Trophoblast cell (in vitro differentiated cells and primary cell): Measurements from ENCODE around the gene SPAG16.

Source experiments
- DNase-seq, 2 donors: peaks; one replicate each; pipeline ENCODE4 v3.0.0-alpha.2; 2016
- H2AFZ ChIP-seq: 2 replicates; pipeline ENCODE4 v1.6.1; 2013; ENCODE audit warnings: low read length, moderate library complexity, mild to moderate bottlenecking; ENCODE audit not compliant: insufficient read depth, poor library complexity
- H2AK5ac ChIP-seq: 2 replicates; pipeline ENCODE4 v1.6.1; 2013; ENCODE audit warnings: mild to moderate bottlenecking, low read length
- H2BK120ac ChIP-seq: 2 replicates; pipeline ENCODE4 v1.6.1; 2013; ENCODE audit warnings: low read length, mild to moderate bottlenecking, moderate library complexity; ENCODE audit not compliant: insufficient read depth, poor library complexity
- H2BK12ac ChIP-seq: 2 replicates; pipeline ENCODE4 v1.6.1; 2013; ENCODE audit warnings: mild to moderate bottlenecking, low read length, moderate library complexity
- H2BK5ac ChIP-seq: 2 replicates; pipeline ENCODE4 v1.6.1; 2013; ENCODE audit warnings: low read length, low read depth, moderate library complexity, mild to moderate bottlenecking; ENCODE audit not compliant: poor library complexity
- H3K14ac ChIP-seq: 2 replicates; pipeline ENCODE4 v1.6.1; 2013; ENCODE audit warnings: mild to moderate bottlenecking, low read length
- H3K18ac ChIP-seq: 2 replicates; pipeline ENCODE4 v1.6.1; 2013; ENCODE audit warnings: mild to moderate bottlenecking, low read length
- H3K23ac ChIP-seq: 2 replicates; pipeline ENCODE4 v1.6.1; 2013; ENCODE audit warnings: low read length
- H3K27ac ChIP-seq: 2 replicates; pipeline ENCODE4 v1.5.1; 2013; ENCODE audit warnings: low read depth, mild to moderate bottlenecking, inconsistent platforms, low read length, moderate library complexity
- H3K27me3 ChIP-seq: 2 replicates; pipeline ENCODE4 v1.6.1; 2013; ENCODE audit warnings: inconsistent platforms, mild to moderate bottlenecking, low read length, moderate library complexity; ENCODE audit not compliant: insufficient read depth
- H3K36me3 ChIP-seq, 2 experiments: 1 replicate in 1 of 2; 2 replicates in 1 of 2; pipeline ENCODE4 v1.6.1; 2013; ENCODE audit warnings: low read length in 2 of 2, mild to moderate bottlenecking in 2 of 2, moderate library complexity in 1 of 2; ENCODE audit not compliant: insufficient read depth in 2 of 2, control insufficient read depth in 1 of 2
- H3K4ac ChIP-seq: 2 replicates; pipeline ENCODE4 v1.6.1; 2013; ENCODE audit warnings: low read depth, mild to moderate bottlenecking, low read length, moderate library complexity
- H3K4me1 ChIP-seq, 2 experiments: 1 replicate in 1 of 2; 2 replicates in 1 of 2; pipeline ENCODE4 v1.6.1; 2013; ENCODE audit warnings: low read length in 2 of 2, mild to moderate bottlenecking in 2 of 2, moderate library complexity in 1 of 2; ENCODE audit not compliant: insufficient read depth in 2 of 2, control insufficient read depth in 1 of 2
- H3K4me2 ChIP-seq: 2 replicates; pipeline ENCODE4 v1.6.1; 2013; ENCODE audit warnings: inconsistent platforms, mild to moderate bottlenecking, low read length, moderate library complexity
- H3K4me3 ChIP-seq: 2 replicates; pipeline ENCODE4 v1.5.1; 2013; ENCODE audit warnings: mild to moderate bottlenecking, low read depth, low read length, inconsistent platforms
- H3K79me1 ChIP-seq: one replicate; pipeline ENCODE4 v1.6.1; 2013; ENCODE audit warnings: low read length
- H3K79me2 ChIP-seq: 2 replicates; pipeline ENCODE4 v1.6.1; 2013; ENCODE audit warnings: low read length, mild to moderate bottlenecking; ENCODE audit not compliant: control insufficient read depth, insufficient read depth, poor library complexity
- H3K9ac ChIP-seq: 2 replicates; pipeline ENCODE4 v1.6.1; 2013; ENCODE audit warnings: mild to moderate bottlenecking, low read length
- H3K9me3 ChIP-seq: 2 replicates; pipeline ENCODE4 v1.6.1; 2013; ENCODE audit warnings: low read depth, mild to moderate bottlenecking, control low read depth, inconsistent platforms, low read length; ENCODE audit not compliant: insufficient read depth
- H4K12ac ChIP-seq: 2 replicates; pipeline ENCODE4 v1.6.1; 2013; ENCODE audit warnings: low read depth, mild to moderate bottlenecking, low read length, moderate library complexity
- H4K8ac ChIP-seq: 2 replicates; pipeline ENCODE4 v1.6.1; 2013; ENCODE audit warnings: low read depth, mild to moderate bottlenecking, low read length, moderate library complexity
- H4K91ac ChIP-seq: one replicate; pipeline ENCODE4 v1.6.1; 2013; ENCODE audit warnings: low read depth, mild to moderate bottlenecking, low read length, moderate library complexity
- WGBS: extraction: QIAGEN DNeasy Blood & Tissue Kit; methylation state at CpG from one replicate; pipeline ENCODE4 v1.1.7; 2013; ENCODE audit warnings: missing lambda C conversion rate; ENCODE audit not compliant: insufficient read length, insufficient coverage; ENCODE audit errors: extremely low coverage; 5-methylcytosine and 5-hydroxymethylcytosine counted together

Gene SPAG16

GRCh38 chr2:213266421-213266820, 17.8 kb upstream of the SPAG16 start:
- Histone ChIP-seq H3K4ac (no peak overlapping the region), H3K27me3 (no peaks in the 10 kb centered on the region), H4K8ac (no peak overlapping the region), H4K12ac (no peak overlapping the region), H2AFZ (no peak overlapping the region), H3K4me3 (no peak overlapping the region), H3K14ac (no peak overlapping the region), H2BK5ac (no peak overlapping the region), H3K4me1 (peaks cover 0 to 2% of the 10 kb centered on the region in 2 experiments), H3K79me1 (no peaks in the 10 kb centered on the region), H3K23ac (no peak overlapping the region), H3K27ac (no peak overlapping the region), H3K9me3 (peaks cover 2% of the 10 kb centered on the region), H2AK5ac (no peak overlapping the region), H4K91ac (no peak overlapping the region), H3K4me2 (no peak overlapping the region), H2BK12ac (no peak overlapping the region), H3K36me3 (no peaks in the 10 kb centered on the region), H3K9ac (no peak overlapping the region), H3K18ac (no peak overlapping the region), H3K79me2 (no peaks in the 10 kb centered on the region), H2BK120ac (no peak overlapping the region)
- no CpG with 5 or more reads among the region's 2 CpGs for WGBS
- peak in 1 of 2 donors; percentile 33 for DNase-seq

GRCh38 chr2:213271947-213272346, 12.3 kb upstream of the SPAG16 start:
- Histone ChIP-seq H3K79me2 (no peaks in the 10 kb centered on the region), H3K4me1 (no peaks in the 10 kb centered on the region), H3K4me3 (no peak overlapping the region), H3K14ac (no peak overlapping the region), H2BK12ac (no peak overlapping the region), H3K27ac (no peak overlapping the region), H4K12ac (no peak overlapping the region), H2BK5ac (no peak overlapping the region), H3K4ac (no peak overlapping the region), H3K79me1 (no peaks in the 10 kb centered on the region), H2AFZ (no peak overlapping the region), H3K18ac (no peak overlapping the region), H2BK120ac (no peak overlapping the region), H3K23ac (no peak overlapping the region), H3K9ac (no peak overlapping the region), H3K4me2 (no peak overlapping the region), H4K91ac (no peak overlapping the region), H3K27me3 (no peaks in the 10 kb centered on the region), H2AK5ac (no peak overlapping the region), H3K9me3 (no peaks in the 10 kb centered on the region), H4K8ac (no peak overlapping the region), H3K36me3 (no peaks in the 10 kb centered on the region)
- no CpG with 5 or more reads among the region's 1 CpG for WGBS
- DNase-seq, result no peak

GRCh38 chr2:213274143-213274542, 10.1 kb upstream of the SPAG16 start:
- Histone ChIP-seq H4K91ac (no peak overlapping the region), H3K27ac (no peak overlapping the region), H3K4me2 (no peak overlapping the region), H3K18ac (no peak overlapping the region), H3K14ac (no peak overlapping the region), H3K9me3 (peaks cover 6% of the 10 kb centered on the region), H2BK12ac (no peak overlapping the region), H3K23ac (no peak overlapping the region), H3K79me2 (no peaks in the 10 kb centered on the region), H3K4ac (no peak overlapping the region), H3K36me3 (no peaks in the 10 kb centered on the region), H3K4me1 (no peaks in the 10 kb centered on the region), H4K12ac (no peak overlapping the region), H3K4me3 (no peak overlapping the region), H4K8ac (no peak overlapping the region), H3K27me3 (no peaks in the 10 kb centered on the region), H2BK120ac (no peak overlapping the region), H2AFZ (no peak overlapping the region), H3K9ac (no peak overlapping the region), H2BK5ac (no peak overlapping the region), H2AK5ac (no peak overlapping the region), H3K79me1 (no peaks in the 10 kb centered on the region)
- no peak for DNase-seq
- no CpG with 5 or more reads among the region's 1 CpG for WGBS

GRCh38 chr2:213275265-213275664, 9.0 kb upstream of the SPAG16 start:
- Histone ChIP-seq H3K4me3 (no peak overlapping the region), H4K12ac (no peak overlapping the region), H3K23ac (no peak overlapping the region), H2AFZ (no peak overlapping the region), H4K8ac (no peak overlapping the region), H3K27me3 (no peaks in the 10 kb centered on the region), H3K79me1 (no peaks in the 10 kb centered on the region), H3K36me3 (no peaks in the 10 kb centered on the region), H3K27ac (no peak overlapping the region), H3K14ac (no peak overlapping the region), H3K9ac (no peak overlapping the region), H4K91ac (no peak overlapping the region), H3K18ac (no peak overlapping the region), H2BK5ac (no peak overlapping the region), H3K9me3 (peaks cover 6% of the 10 kb centered on the region), H3K4me2 (no peak overlapping the region), H2AK5ac (no peak overlapping the region), H3K79me2 (no peaks in the 10 kb centered on the region), H2BK120ac (no peak overlapping the region), H2BK12ac (no peak overlapping the region), H3K4ac (no peak overlapping the region), H3K4me1 (no peaks in the 10 kb centered on the region)
- WGBS, result no CpG with 5 or more reads among the region's 1 CpG
- DNase-seq, result no peak
